GM12891 (cell line): ENCODE results near the gene CAPS2.

ENCODE experiments used
- POLR2A ChIP-seq: IDR thresholded peaks from 2 replicates; pipeline ENCODE4 v1.6.1; 2011; ENCODE audit warnings: low read depth, low read length, control low read depth
- POLR2AphosphoS5 ChIP-seq: IDR thresholded peaks from 2 replicates; pipeline ENCODE4 v1.6.1; 2011; ENCODE audit warnings: low read depth, low read length, control low read depth
- TAF1 ChIP-seq: IDR thresholded peaks from 2 replicates; pipeline ENCODE4 v1.6.1; 2011; ENCODE audit warnings: low read depth, low read length, control low read depth

- no peak for TF ChIP-seq POLR2A
- no peak for TF ChIP-seq POLR2AphosphoS5
- TF ChIP-seq TAF1 = no peak
Observed at GRCh38 chr12:75270157-75270556, 60.0 kb downstream of the CAPS2 start.
